Gastroesophageal sphincter (tissue), 4 donors: ENCODE data around the gene NAV2. TPM values are rescaled to one million over a fixed set of nuclear protein-coding genes. Genes with fewer than 3 reads are reported as not detected.

Source experiments
- ATAC-seq: fragments of 150-250 bp; one replicate; pipeline ENCODE4 v1.9.1; 2016; ENCODE audit warnings: mild to moderate bottlenecking, moderate library complexity
- H3K27ac ChIP-seq, 4 donors: fragments of 200-600 bp; sonication (generic) in 3 of 4; 1 replicate in 3 of 4; 2 replicates in 1 of 4; pipeline ENCODE4 v1.5.1; 2016 to 2019
- H3K27me3 ChIP-seq: fragments of 200-600 bp; sonication (generic); one replicate; pipeline ENCODE4 v1.5.1; 2019
- H3K36me3 ChIP-seq, 2 donors: fragments of 200-600 bp; sonication (generic); one replicate each; pipeline ENCODE4 v1.5.1; 2019; ENCODE audit warnings: control low read depth in 1 of 2
- H3K4me1 ChIP-seq, 3 donors: fragments of 200-600 bp; sonication (generic); 1 replicate in 2 of 3; 2 replicates in 1 of 3; pipeline ENCODE4 v1.5.1; 2016 to 2019; ENCODE audit warnings: control low read depth in 2 of 3
- H3K4me3 ChIP-seq, 2 donors: fragments of 200-600 bp; sonication (generic); one replicate each; pipeline ENCODE4 v1.5.1; 2019; ENCODE audit warnings: mild to moderate bottlenecking in 1 of 2, moderate library complexity in 1 of 2
- H3K9me3 ChIP-seq, 3 donors: fragments of 200-600 bp; sonication (generic); one replicate each; pipeline ENCODE4 v1.5.1; 2017 to 2019; ENCODE audit warnings: control low read depth in 2 of 3
- EP300 ChIP-seq: sonication (generic); formaldehyde crosslinking; IDR thresholded peaks from one replicate; pipeline ENCODE4 v1.6.1; 2017; ENCODE audit warnings: antibody characterized with exemption, mild to moderate bottlenecking
- POLR2A ChIP-seq, 2 donors: fragments of 450-650 bp; IDR thresholded peaks; one replicate each; pipeline ENCODE4 v1.6.1; 2017; ENCODE audit warnings: antibody characterized with exemption in 2 of 2, mild to moderate bottlenecking in 2 of 2, moderate library complexity in 1 of 2
- POLR2AphosphoS5 ChIP-seq: sonication (generic); formaldehyde crosslinking; IDR thresholded peaks from one replicate; pipeline ENCODE4 v1.6.1; 2017; ENCODE audit warnings: antibody characterized with exemption
- WGBS, 2 donors: methylation state at CpG; one replicate each; pipeline ENCODE4 v1.1.5; 2018; ENCODE audit warnings: low coverage in 1 of 2; 5-methylcytosine and 5-hydroxymethylcytosine counted together
- total RNA-seq, 4 donors: library from RNA; depleted of rRNA; stranded (reverse); fragments of >200 nt; gene quantifications; one replicate each; pipeline ENCODE4 v1.1.0, GENCODE V29; 2016
- TF ChIP-seq, protein P1 (sequence below), 4 experiments: fragments of 200-600 bp in 2 of 4; fragments of 450-650 bp in 2 of 4; sonication (generic) in 1 of 4; IDR thresholded peaks; one replicate each; pipeline ENCODE4 v1.5.1; 2017 to 2019; ENCODE audit warnings: antibody characterized with exemption in 4 of 4, mild to moderate bottlenecking in 2 of 4, moderate library complexity in 2 of 4

NAV2 gene
- total RNA-seq, 4 donors from 2014 or later: 19.5 to 57.1 (median 43.4) TPM

DNA sequence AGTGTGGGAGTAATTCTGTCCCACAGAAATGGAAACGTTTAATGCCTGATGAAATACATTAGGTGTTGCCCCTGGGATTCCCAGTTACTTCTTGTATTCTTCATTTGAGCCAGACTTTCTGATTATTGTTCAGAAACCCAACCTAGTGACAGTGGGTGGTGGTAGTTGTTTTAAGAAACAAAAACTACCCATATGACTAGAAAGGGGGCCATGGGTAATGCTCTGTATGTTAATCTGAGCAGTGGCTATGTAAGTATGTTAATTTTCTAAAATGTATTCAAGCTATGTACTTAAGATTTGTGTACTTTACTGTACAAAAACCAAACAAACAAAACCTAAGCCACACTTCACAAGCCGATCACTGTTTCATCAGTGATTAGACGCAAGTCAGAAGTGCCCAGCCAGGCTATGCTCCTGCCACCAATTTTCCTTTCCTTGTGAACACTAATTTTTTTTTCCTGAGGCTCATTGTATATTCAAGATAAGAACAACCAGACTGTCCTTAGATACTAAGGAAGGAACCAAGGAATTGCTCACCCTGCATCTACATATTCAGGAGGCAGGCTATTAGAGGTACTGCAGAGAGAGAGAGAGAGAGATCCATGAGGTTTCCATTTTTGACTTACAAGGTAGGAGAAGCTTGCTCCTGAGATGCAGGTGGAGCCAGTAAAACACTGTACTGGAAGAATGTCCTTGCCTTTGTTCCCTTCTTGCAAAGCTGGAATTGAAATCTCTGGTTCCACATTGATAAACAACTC, 324.9 kb downstream of the NAV2 start:
- WGBS, 2 donors: 84 to 87% methylated on average over 3 of the region's 3 CpGs
- no peaks in the 10 kb centered on the region for H3K27me3 ChIP-seq
- ATAC-seq: no peak
- TF ChIP-seq POLR2AphosphoS5: no peak
- TF ChIP-seq POLR2A (IDR thresholded peaks at IDR 0.05): no peak
- no peak for TF ChIP-seq EP300
- TF ChIP-seq, protein P1, sequence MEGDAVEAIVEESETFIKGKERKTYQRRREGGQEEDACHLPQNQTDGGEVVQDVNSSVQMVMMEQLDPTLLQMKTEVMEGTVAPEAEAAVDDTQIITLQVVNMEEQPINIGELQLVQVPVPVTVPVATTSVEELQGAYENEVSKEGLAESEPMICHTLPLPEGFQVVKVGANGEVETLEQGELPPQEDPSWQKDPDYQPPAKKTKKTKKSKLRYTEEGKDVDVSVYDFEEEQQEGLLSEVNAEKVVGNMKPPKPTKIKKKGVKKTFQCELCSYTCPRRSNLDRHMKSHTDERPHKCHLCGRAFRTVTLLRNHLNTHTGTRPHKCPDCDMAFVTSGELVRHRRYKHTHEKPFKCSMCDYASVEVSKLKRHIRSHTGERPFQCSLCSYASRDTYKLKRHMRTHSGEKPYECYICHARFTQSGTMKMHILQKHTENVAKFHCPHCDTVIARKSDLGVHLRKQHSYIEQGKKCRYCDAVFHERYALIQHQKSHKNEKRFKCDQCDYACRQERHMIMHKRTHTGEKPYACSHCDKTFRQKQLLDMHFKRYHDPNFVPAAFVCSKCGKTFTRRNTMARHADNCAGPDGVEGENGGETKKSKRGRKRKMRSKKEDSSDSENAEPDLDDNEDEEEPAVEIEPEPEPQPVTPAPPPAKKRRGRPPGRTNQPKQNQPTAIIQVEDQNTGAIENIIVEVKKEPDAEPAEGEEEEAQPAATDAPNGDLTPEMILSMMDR (IDR thresholded peaks at IDR 0.05): no peak
- peaks cover 0 to 58% of the 10 kb centered on the region in 2 donors for H3K36me3 ChIP-seq
- H3K4me1 ChIP-seq: peaks cover 0 to 11% (median 2%) of the 10 kb centered on the region in 3 donors
- no peaks in the 10 kb centered on the region for H3K9me3 ChIP-seq
- no peak overlapping the region for H3K4me3 ChIP-seq
- H3K27ac ChIP-seq: no peak overlapping the region

DNA sequence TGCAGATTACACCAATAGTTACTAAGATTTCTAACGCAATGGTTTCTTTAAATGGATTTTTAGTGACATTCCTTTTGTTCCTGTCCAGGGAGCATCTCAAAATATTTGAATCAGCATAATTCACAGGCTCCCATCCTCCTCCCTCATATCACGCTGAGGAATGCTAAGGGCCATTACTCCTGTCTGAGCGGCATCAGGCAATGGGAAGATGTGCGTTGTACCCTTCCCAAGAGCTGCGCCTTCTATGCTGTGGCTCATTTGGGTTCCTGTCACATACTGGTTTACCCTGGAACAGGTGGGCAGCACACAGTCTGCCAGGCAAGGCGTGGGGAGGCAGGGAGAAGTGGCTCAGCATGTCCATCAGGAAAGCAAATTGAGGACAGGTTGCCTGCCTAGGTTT, 325.8 kb downstream of the NAV2 start:
- Histone ChIP-seq H3K4me3 (no peak overlapping the region), H3K36me3 (peaks cover 0 to 66% of the 10 kb centered on the region in 2 donors), H3K9me3 (no peaks in the 10 kb centered on the region), H3K27ac (no peak overlapping the region), H3K27me3 (no peaks in the 10 kb centered on the region), H3K4me1 (peaks cover 0 to 11% (median 2%) of the 10 kb centered on the region in 3 donors)
- TF ChIP-seq, protein P1 (IDR thresholded peaks at IDR 0.05): no peak
- TF ChIP-seq POLR2AphosphoS5: no peak
- no peak for TF ChIP-seq POLR2A (IDR thresholded peaks at IDR 0.05)
- no peak for TF ChIP-seq EP300
- no peak for ATAC-seq
- 85 to 86% methylated on average over 3 to 5 of the region's 6 CpGs for WGBS, 2 donors

DNA sequence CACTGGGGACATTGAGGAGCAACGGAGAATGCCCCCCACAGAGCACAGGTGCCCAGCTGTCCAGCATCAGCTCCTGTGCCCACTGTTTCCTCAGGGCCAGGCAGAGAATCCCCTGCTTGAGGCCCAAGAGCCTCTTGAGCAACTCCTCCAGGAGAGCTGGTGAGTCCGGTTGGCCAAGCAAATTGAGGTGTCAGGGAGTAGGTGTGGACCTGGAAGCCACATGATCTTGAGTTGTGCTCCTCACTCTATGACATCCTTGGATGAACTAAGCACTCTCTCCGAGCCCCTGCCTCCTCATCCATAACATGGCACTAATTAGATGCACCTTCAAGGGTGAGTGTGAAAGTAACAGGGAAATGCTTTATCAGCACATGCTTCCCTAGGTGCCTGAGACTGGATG, 326.3 kb downstream of the NAV2 start:
- TF ChIP-seq POLR2AphosphoS5 (no peak), EP300 (no peak), POLR2A (IDR thresholded peaks at IDR 0.05) (no peak)
- TF ChIP-seq, protein P1 (IDR thresholded peaks at IDR 0.05): no peak

DNA sequence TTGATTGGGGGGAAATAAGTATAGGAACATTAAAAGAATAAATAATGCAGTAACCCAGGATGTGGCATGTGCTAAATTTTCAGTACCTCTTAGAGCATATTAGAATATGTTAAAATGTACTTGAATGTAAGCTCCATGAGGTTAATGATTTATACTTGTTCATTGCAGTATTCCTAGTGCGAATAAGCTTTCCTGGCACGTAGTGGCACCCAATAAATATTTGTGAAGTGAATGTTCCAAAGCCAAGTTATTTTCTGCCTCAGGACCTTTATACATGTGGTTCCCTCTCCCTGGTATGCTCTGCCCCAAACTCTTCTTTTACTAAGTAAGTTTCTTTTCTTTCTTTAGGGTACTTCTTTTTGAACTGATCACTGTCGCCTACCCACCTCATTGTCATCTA, 328.9 kb downstream of the NAV2 start:
- Histone ChIP-seq H3K36me3 (peaks cover 0 to 82% of the 10 kb centered on the region in 2 donors), H3K4me1 (no peaks in the 10 kb centered on the region), H3K9me3 (no peaks in the 10 kb centered on the region), H3K27me3 (no peaks in the 10 kb centered on the region), H3K27ac (no peak overlapping the region), H3K4me3 (no peak overlapping the region)
- 77 to 100% methylated on average over 1 to 3 of the region's 3 CpGs for WGBS, 2 donors
- TF ChIP-seq POLR2AphosphoS5: no peak
- TF ChIP-seq POLR2A (IDR thresholded peaks at IDR 0.05): no peak
- TF ChIP-seq, protein P1 (IDR thresholded peaks at IDR 0.05): no peak
- no peak for ATAC-seq

More for the DNA sequence above, 326.3 kb downstream of the NAV2 start:
- no peaks in the 10 kb centered on the region for H3K9me3 ChIP-seq
- H3K27me3 ChIP-seq: no peaks in the 10 kb centered on the region
- H3K36me3 ChIP-seq: peaks cover 0 to 72% of the 10 kb centered on the region in 2 donors
- 86 to 100% methylated on average over 1 to 2 of the region's 3 CpGs for WGBS, 2 donors
- H3K4me1 ChIP-seq: peaks cover 0 to 11% (median 2%) of the 10 kb centered on the region in 3 donors
- ATAC-seq: no peak
- H3K27ac ChIP-seq: no peak overlapping the region
- H3K4me3 ChIP-seq: no peak overlapping the region

DNA sequence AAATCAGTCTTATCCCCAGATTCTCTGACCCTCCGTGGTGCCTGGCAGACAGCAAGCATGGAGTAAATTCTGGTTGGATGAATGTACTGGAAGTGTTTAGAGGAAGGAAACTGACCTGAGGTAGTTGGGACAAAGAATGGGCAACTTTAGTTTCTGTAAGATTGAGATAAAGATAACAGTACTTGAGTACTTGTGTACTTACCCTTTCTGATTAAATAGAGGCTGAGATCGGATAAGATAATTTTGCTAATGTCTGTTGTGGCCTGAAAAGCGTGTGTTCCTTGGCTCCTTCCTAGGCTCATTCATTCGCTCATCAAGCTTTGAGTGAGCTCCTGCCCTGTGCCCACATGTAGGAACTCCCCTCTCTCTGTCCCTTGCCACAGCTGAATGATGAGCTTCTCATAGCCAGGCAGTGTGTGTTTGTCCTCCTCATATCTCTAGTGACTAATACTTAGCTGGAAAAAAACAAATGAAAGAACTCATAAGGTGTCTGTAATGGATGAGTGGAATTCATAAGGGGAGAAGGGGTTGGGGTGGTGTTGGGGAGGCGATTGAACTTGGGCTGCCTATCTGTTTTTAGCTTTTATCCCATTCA, 329.5 kb downstream of the NAV2 start:
- ATAC-seq: no peak
- Histone ChIP-seq H3K27me3 (no peaks in the 10 kb centered on the region), H3K4me1 (peaks cover 0 to 1% (median 0%) of the 10 kb centered on the region in 3 donors), H3K9me3 (no peaks in the 10 kb centered on the region), H3K36me3 (peaks cover 0 to 76% of the 10 kb centered on the region in 2 donors), H3K27ac (no peak overlapping the region), H3K4me3 (no peak overlapping the region)
- 81 to 91% methylated on average over 3 to 5 of the region's 5 CpGs for WGBS, 2 donors
- TF ChIP-seq EP300 (no peak), POLR2AphosphoS5 (no peak), POLR2A (IDR thresholded peaks at IDR 0.05) (no peak)
- TF ChIP-seq, protein P1 (IDR thresholded peaks at IDR 0.05): no peak
